HEK293 (cell line): ENCODE data around the gene RASSF8.

Source experiments
- CTCF ChIA-PET: fragments of 350-600 bp; formaldehyde crosslinking; extraction: SDS; loops from one replicate; lab custom pipeline; 2021; ENCODE audit warnings: antibody characterized with exemption; lab: Yijun Ruan, JAX
- POLR2A ChIA-PET: fragments of 300-600 bp; formaldehyde crosslinking; extraction: SDS; loops from one replicate; lab custom pipeline; 2020; ENCODE audit warnings: antibody characterized with exemption, inconsistent platforms; lab: Yijun Ruan, JAX
- H3K27ac ChIP-seq: fragments of 200-500 bp; sonication (Bioruptor generic); 2 replicates; pipeline ENCODE4 v1.5.1; 2014; ENCODE audit warnings: low read depth, low read length, control low read depth, inconsistent platforms; ENCODE audit errors: extremely low read depth
- H3K36me3 ChIP-seq, 2 experiments: fragments of 200-500 bp in 1 of 2; sonication (Bioruptor generic) in 1 of 2; 1 replicate in 1 of 2; 2 replicates in 1 of 2; pipeline ENCODE4 v1.5.1; 2014 to 2017; ENCODE audit warnings: inconsistent platforms in 2 of 2, low read length in 2 of 2; ENCODE audit not compliant: control insufficient read depth in 2 of 2, insufficient read depth in 1 of 2
- H3K4me1 ChIP-seq: fragments of 200-500 bp; sonication (Bioruptor generic); 2 replicates; pipeline ENCODE4 v1.5.1; 2014; ENCODE audit warnings: mild to moderate bottlenecking, low read length, inconsistent platforms; ENCODE audit not compliant: control insufficient read depth, insufficient read depth
- H3K4me3 ChIP-seq: 2 replicates; pipeline ENCODE4 v1.5.1; 2011; ENCODE audit warnings: low read depth, mild to moderate bottlenecking, control low read depth, low read length, moderate library complexity
- H3K9me3 ChIP-seq: fragments of 200-500 bp; sonication (Bioruptor generic); 2 replicates; pipeline ENCODE4 v1.5.1; 2014; ENCODE audit warnings: low read depth, low read length, inconsistent platforms; ENCODE audit not compliant: control insufficient read depth, insufficient read depth
- TRIM28 ChIP-seq: IDR thresholded peaks from 2 replicates; pipeline ENCODE4 v1.6.1; 2011; ENCODE audit warnings: low read length, control low read depth, borderline replicate concordance
- ZBTB1 ChIP-seq: fragments of 450-650 bp; formaldehyde crosslinking; IDR thresholded peaks from 2 replicates; pipeline ENCODE4 v1.5.1; 2016; ENCODE audit warnings: missing biosample characterization, missing genetic modification characterization
- ZNF133 ChIP-seq: fragments of 450-650 bp; formaldehyde crosslinking; IDR thresholded peaks from 2 replicates; pipeline ENCODE4 v1.5.1; 2016; ENCODE audit warnings: missing biosample characterization, missing genetic modification characterization
- ZNF19 ChIP-seq: fragments of 450-650 bp; formaldehyde crosslinking; IDR thresholded peaks from 2 replicates; pipeline ENCODE4; 2016; ENCODE audit warnings: missing biosample characterization, missing genetic modification characterization, low read depth
- ZNF292 ChIP-seq: fragments of 450-650 bp; formaldehyde crosslinking; IDR thresholded peaks from 2 replicates; pipeline ENCODE4 v1.5.1; 2016; ENCODE audit warnings: low read depth, missing biosample characterization, missing genetic modification characterization, borderline replicate concordance
- ZNF341 ChIP-seq: fragments of 450-650 bp; formaldehyde crosslinking; IDR thresholded peaks from 2 replicates; pipeline ENCODE4; 2016; ENCODE audit warnings: low read depth, missing biosample characterization, missing genetic modification characterization
- ZNF510 ChIP-seq: fragments of 450-650 bp; formaldehyde crosslinking; IDR thresholded peaks from 2 replicates; pipeline ENCODE4 v1.5.1; 2018; ENCODE audit warnings: mild to moderate bottlenecking, missing genetic modification characterization, missing biosample characterization; ENCODE audit not compliant: insufficient replicate concordance
- ZNF560 ChIP-seq: fragments of 450-650 bp; formaldehyde crosslinking; IDR thresholded peaks from 2 replicates; pipeline ENCODE4 v1.5.1; 2017; ENCODE audit warnings: missing biosample characterization, missing genetic modification characterization, borderline replicate concordance
- ZNF585B ChIP-seq: fragments of 450-650 bp; formaldehyde crosslinking; IDR thresholded peaks from 2 replicates; pipeline ENCODE4 v1.5.1; 2016; ENCODE audit warnings: missing biosample characterization, missing genetic modification characterization
- ZNF629 ChIP-seq: fragments of 450-650 bp; formaldehyde crosslinking; IDR thresholded peaks from 2 replicates; pipeline ENCODE4 v1.5.1; 2017; ENCODE audit warnings: missing biosample characterization, missing genetic modification characterization
- ZSCAN16 ChIP-seq: fragments of 450-650 bp; formaldehyde crosslinking; IDR thresholded peaks from 2 replicates; pipeline ENCODE4 v1.5.1; 2016; ENCODE audit warnings: missing biosample characterization, missing genetic modification characterization
- TF ChIP-seq, protein P1 (sequence below): fragments of 450-650 bp; formaldehyde crosslinking; IDR thresholded peaks from 2 replicates; pipeline ENCODE4 v1.5.1; 2016; ENCODE audit warnings: missing biosample characterization, missing genetic modification characterization
- TF ChIP-seq, protein P2 (sequence below): fragments of 450-650 bp; IDR thresholded peaks from 2 replicates; pipeline ENCODE4 v1.5.1; 2018; ENCODE audit warnings: missing biosample characterization, missing genetic modification characterization
- TF ChIP-seq, protein P3 (sequence below): fragments of 450-650 bp; formaldehyde crosslinking; IDR thresholded peaks from 2 replicates; pipeline ENCODE4 v1.5.1; 2016; ENCODE audit warnings: missing biosample characterization, missing genetic modification characterization
- TF ChIP-seq, protein P4 (sequence below): fragments of 450-650 bp; formaldehyde crosslinking; IDR thresholded peaks from 2 replicates; pipeline ENCODE4 v1.5.1; 2016; ENCODE audit warnings: missing biosample characterization, missing genetic modification characterization
- TF ChIP-seq, protein P5 (sequence below): fragments of 450-650 bp; formaldehyde crosslinking; IDR thresholded peaks from 2 replicates; pipeline ENCODE4 v1.5.1; 2017; ENCODE audit warnings: missing biosample characterization, missing genetic modification characterization

Gene RASSF8

DNA sequence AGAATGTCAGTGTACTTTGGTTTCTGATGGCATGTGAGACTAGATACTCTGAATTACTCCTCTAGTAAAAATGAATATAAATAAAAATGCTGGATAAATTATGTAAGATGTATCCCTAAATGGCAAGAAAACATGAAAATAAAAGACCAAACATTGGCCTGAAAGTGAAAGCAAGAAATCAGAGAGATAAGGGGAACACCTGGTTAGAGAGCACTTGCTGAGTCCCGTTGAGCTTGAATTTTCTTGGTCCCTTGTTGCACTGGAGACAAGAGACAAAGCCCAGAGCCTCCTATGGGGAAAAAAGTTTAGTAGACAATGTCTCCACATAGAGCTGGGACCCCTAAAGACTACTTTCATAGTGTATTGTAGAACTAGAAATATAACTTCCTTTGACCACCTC, 23.9 kb downstream of the RASSF8 start:
- CTCF ChIA-PET = no interaction called here
- no peaks in the 10 kb centered on the region for H3K36me3 ChIP-seq
- H3K4me1 ChIP-seq = peaks cover 33% of the 10 kb centered on the region
- H3K27ac ChIP-seq = no peak overlapping the region
- no peak overlapping the region for H3K4me3 ChIP-seq
- POLR2A ChIA-PET = no interaction called here
- TF ChIP-seq ZBTB1 (tag by site-specific recombination) = no peak
- TF ChIP-seq ZNF560 = no peak
- TF ChIP-seq ZNF629 (tag by site-specific recombination) = no peak
- TF ChIP-seq ZNF292 (tag by site-specific recombination) = no peak
- TF ChIP-seq, protein P1, sequence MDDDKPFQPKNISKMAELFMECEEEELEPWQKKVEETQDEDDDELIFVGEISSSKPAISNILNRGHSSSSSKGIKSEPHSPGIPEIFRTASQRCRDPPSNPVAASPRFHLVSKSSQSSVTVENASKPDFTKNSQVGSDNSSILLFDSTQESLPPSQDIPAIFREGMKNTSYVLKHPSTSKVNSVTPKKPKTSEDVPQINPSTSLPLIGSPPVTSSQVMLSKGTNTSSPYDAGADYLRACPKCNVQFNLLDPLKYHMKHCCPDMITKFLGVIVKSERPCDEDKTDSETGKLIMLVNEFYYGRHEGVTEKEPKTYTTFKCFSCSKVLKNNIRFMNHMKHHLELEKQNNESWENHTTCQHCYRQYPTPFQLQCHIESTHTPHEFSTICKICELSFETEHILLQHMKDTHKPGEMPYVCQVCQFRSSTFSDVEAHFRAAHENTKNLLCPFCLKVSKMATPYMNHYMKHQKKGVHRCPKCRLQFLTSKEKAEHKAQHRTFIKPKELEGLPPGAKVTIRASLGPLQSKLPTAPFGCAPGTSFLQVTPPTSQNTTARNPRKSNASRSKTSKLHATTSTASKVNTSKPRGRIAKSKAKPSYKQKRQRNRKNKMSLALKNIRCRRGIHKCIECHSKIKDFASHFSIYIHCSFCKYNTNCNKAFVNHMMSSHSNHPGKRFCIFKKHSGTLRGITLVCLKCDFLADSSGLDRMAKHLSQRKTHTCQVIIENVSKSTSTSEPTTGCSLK (tag by site-specific recombination) = no peak
- TF ChIP-seq, protein P2, sequence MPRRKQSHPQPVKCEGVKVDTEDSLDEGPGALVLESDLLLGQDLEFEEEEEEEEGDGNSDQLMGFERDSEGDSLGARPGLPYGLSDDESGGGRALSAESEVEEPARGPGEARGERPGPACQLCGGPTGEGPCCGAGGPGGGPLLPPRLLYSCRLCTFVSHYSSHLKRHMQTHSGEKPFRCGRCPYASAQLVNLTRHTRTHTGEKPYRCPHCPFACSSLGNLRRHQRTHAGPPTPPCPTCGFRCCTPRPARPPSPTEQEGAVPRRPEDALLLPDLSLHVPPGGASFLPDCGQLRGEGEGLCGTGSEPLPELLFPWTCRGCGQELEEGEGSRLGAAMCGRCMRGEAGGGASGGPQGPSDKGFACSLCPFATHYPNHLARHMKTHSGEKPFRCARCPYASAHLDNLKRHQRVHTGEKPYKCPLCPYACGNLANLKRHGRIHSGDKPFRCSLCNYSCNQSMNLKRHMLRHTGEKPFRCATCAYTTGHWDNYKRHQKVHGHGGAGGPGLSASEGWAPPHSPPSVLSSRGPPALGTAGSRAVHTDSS (tag by site-specific recombination) = no peak
- no peak for TF ChIP-seq ZNF510 (tag by site-specific recombination)
- no peaks in the 10 kb centered on the region for H3K9me3 ChIP-seq

DNA sequence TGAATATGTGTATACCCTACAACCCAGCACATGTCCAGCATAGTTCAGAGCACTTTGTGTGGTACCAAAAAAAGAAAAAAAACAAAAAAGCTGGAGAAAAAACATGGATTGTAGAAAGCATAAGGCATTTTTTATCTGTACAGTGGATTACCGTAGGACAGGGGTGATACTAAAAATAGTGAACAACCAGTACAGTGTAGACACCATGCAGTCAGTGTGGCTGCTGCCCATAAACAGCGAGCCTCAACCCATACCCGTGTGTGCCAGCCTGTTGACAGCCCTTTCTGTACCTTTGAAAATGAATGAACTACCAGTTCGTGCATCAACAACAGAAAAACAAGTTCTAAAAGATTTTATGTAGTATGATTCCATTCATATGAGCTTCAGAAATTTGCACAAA, 25.1 kb downstream of the RASSF8 start:
- ChIA-PET CTCF (no interaction called here), POLR2A (interaction anchor here (0.6 kb wide), 1 partner anchor 24 kb away, joined by 3 read pairs; no protein-coding TSS in a partner anchor)
- Histone ChIP-seq H3K27ac (no peak overlapping the region), H3K9me3 (no peaks in the 10 kb centered on the region), H3K4me1 (peaks cover 30% of the 10 kb centered on the region)
- TF ChIP-seq ZNF341 (tag by site-specific recombination) = no peak
- TF ChIP-seq ZNF19 (tag by site-specific recombination) = no peak
- TF ChIP-seq, protein P3, sequence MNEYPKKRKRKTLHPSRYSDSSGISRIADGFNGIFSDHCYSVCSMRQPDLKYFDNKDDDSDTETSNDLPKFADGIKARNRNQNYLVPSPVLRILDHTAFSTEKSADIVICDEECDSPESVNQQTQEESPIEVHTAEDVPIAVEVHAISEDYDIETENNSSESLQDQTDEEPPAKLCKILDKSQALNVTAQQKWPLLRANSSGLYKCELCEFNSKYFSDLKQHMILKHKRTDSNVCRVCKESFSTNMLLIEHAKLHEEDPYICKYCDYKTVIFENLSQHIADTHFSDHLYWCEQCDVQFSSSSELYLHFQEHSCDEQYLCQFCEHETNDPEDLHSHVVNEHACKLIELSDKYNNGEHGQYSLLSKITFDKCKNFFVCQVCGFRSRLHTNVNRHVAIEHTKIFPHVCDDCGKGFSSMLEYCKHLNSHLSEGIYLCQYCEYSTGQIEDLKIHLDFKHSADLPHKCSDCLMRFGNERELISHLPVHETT (tag by site-specific recombination) = no peak
- TF ChIP-seq ZSCAN16 (tag by site-specific recombination) = no peak
- TF ChIP-seq TRIM28 = no peak
- TF ChIP-seq ZNF133 = no peak
- TF ChIP-seq, protein P4, sequence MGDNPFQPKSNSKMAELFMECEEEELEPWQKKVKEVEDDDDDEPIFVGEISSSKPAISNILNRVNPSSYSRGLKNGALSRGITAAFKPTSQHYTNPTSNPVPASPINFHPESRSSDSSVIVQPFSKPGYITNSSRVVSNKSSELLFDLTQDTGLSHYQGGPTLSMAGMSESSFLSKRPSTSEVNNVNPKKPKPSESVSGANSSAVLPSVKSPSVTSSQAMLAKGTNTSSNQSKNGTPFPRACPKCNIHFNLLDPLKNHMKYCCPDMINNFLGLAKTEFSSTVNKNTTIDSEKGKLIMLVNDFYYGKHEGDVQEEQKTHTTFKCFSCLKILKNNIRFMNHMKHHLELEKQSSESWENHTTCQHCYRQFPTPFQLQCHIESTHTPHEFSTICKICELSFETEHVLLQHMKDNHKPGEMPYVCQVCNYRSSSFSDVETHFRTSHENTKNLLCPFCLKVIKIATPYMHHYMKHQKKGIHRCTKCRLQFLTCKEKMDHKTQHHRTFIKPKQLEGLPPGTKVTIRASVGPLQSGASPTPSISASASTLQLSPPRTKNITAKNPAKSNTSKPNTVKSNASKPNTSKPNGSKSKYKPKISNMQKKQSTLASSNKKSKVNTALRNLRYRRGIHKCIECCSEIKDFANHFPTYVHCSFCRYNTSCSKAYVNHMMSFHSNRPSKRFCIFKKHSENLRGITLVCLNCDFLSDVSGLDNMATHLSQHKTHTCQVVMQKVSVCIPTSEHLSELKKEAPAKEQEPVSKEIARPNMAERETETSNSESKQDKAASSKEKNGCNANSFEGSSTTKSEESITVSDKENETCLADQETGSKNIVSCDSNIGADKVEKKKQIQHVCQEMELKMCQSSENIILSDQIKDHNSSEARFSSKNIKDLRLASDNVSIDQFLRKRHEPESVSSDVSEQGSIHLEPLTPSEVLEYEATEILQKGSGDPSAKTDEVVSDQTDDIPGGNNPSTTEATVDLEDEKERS (tag by site-specific recombination) = no peak
- TF ChIP-seq, protein P5, sequence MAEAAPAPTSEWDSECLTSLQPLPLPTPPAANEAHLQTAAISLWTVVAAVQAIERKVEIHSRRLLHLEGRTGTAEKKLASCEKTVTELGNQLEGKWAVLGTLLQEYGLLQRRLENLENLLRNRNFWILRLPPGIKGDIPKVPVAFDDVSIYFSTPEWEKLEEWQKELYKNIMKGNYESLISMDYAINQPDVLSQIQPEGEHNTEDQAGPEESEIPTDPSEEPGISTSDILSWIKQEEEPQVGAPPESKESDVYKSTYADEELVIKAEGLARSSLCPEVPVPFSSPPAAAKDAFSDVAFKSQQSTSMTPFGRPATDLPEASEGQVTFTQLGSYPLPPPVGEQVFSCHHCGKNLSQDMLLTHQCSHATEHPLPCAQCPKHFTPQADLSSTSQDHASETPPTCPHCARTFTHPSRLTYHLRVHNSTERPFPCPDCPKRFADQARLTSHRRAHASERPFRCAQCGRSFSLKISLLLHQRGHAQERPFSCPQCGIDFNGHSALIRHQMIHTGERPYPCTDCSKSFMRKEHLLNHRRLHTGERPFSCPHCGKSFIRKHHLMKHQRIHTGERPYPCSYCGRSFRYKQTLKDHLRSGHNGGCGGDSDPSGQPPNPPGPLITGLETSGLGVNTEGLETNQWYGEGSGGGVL (tag by site-specific recombination) = no peak
- TF ChIP-seq ZNF585B (tag by site-specific recombination) = no peak
- TF ChIP-seq, all 188 proteins: peak for 0
- Histone ChIP-seq H3K4me3 (no peak overlapping the region), H3K36me3 (no peaks in the 10 kb centered on the region)
